Brain microvascular endothelial cell (primary cell): ENCODE measurements around the gene MRI1.

ENCODE experiments used
- DNase-seq: peaks from one replicate; pipeline ENCODE4 v3.0.0-alpha.2; 2020
- H3K27ac ChIP-seq: fragments of 250-450 bp; sonication (Bioruptor Pico); 2 replicates; pipeline ENCODE4 v1.5.1; 2020; ENCODE audit warnings: mild to moderate bottlenecking, moderate library complexity
- H3K27me3 ChIP-seq: fragments of 250-450 bp; sonication (Bioruptor Pico); replicated peaks from 2 replicates; pipeline ENCODE4 v1.5.1; 2020; ENCODE audit warnings: mild to moderate bottlenecking
- H3K36me3 ChIP-seq: fragments of 250-450 bp; sonication (Bioruptor Pico); replicated peaks from 2 replicates; pipeline ENCODE4 v1.5.1; 2020; ENCODE audit warnings: mild to moderate bottlenecking
- H3K4me3 ChIP-seq: 2 replicates; pipeline ENCODE4 v1.5.1; 2011; ENCODE audit warnings: low read depth, mild to moderate bottlenecking, control low read depth, low read length, moderate library complexity
- CTCF ChIP-seq: IDR thresholded peaks from 2 replicates; pipeline ENCODE4 v1.5.1; 2011; ENCODE audit warnings: low read depth, mild to moderate bottlenecking, moderate library complexity, low read length, control low read depth, inconsistent platforms; ENCODE audit errors: missing control alignments
- in situ Hi-C: cut with HindIII; loops from 2 replicates; pipeline ENCODE4 v1.10.0; 2017; ENCODE audit warnings: low sequenced_read_pairs, low pct_ligation_motif_present

MRI1 gene

GRCh38 chr19:13764821-13765394, 586 bp downstream of the MRI1 start:
- Histone ChIP-seq H3K27me3 (no peaks in the 10 kb centered on the region), H3K36me3 (peaks cover 29% of the 10 kb centered on the region), H3K4me3 (peak overlapping the region; percentile 80), H3K27ac (no peak overlapping the region)
- DNase-seq = no peak
- no peak for TF ChIP-seq CTCF
- in situ Hi-C loops = no loop called here

GRCh38 chr19:13765395-13766094, 1.2 kb downstream of the MRI1 start:
- Histone ChIP-seq H3K36me3 (peaks cover 24% of the 10 kb centered on the region), H3K27me3 (no peaks in the 10 kb centered on the region), H3K27ac (no peak overlapping the region), H3K4me3 (peak overlapping the region; percentile 80)
- TF ChIP-seq CTCF = no peak
- no peak for DNase-seq
- in situ Hi-C loops = no loop called here

DNA sequence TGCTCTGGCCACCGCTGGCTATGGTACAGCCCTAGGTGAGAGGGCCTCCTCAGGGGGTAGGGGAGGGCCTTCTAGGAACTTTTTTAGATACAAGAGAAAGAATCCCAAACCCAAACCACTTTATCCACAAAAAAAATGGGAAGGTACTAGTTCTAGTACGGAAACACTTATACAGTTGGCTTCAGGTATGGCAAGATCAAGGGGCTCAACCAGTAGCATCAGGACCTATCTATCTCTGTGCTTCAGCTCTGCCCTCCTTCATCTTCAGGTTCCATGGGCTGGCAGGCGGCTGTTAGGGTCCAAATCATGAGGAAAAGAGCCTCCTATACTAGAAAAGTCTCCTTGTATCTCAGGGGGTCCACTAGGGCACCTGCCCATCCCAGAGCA, 1.8 kb downstream of the MRI1 start:
- TF ChIP-seq CTCF = no peak
- H3K27ac ChIP-seq = no peak overlapping the region
- H3K36me3 ChIP-seq = peaks cover 21% of the 10 kb centered on the region
- DNase-seq = no peak
- no peak overlapping the region for H3K4me3 ChIP-seq
- H3K27me3 ChIP-seq = no peaks in the 10 kb centered on the region
- in situ Hi-C loops = no loop called here

GRCh38 chr19:13768510-13768909, 4.2 kb downstream of the MRI1 start:
- in situ Hi-C loops = no loop called here
- Histone ChIP-seq H3K27ac (no peak overlapping the region), H3K27me3 (no peaks in the 10 kb centered on the region), H3K36me3 (peaks cover 15% of the 10 kb centered on the region), H3K4me3 (no peak overlapping the region)
- TF ChIP-seq CTCF = no peak
- DNase-seq = no peak

GRCh38 chr19:13770013-13770635, 5.8 kb downstream of the MRI1 start:
- H3K36me3 ChIP-seq = peaks cover 14% of the 10 kb centered on the region
- DNase-seq = no peak
- no peak for TF ChIP-seq CTCF
- in situ Hi-C loops = no loop called here
- H3K27ac ChIP-seq = no peak overlapping the region
- H3K27me3 ChIP-seq = no peaks in the 10 kb centered on the region
- H3K4me3 ChIP-seq = no peak overlapping the region
